GM18858 (cell line): ENCODE data around the gene CCDC138.

Experiments used
- ATAC-seq: cut with Tn5 transposase; IDR thresholded peaks from one replicate; pipeline ENCODE4 v1.9.1; 2021; ENCODE audit not compliant: unreplicated experiment

Gene CCDC138

GRCh38 chr2:108918156-108918874, 131.7 kb downstream of the CCDC138 start:
- no peak for ATAC-seq

- no peak for ATAC-seq
These were observed 132.4 kb downstream of the CCDC138 start for GRCh38 chr2:108918941-108919341.

GRCh38 chr2:108919571-108920373, 133.2 kb downstream of the CCDC138 start:
- no peak for ATAC-seq

GRCh38 chr2:108920686-108921085, 134.1 kb downstream of the CCDC138 start:
- ATAC-seq = no peak

- no peak for ATAC-seq
These were observed 134.8 kb downstream of the CCDC138 start for GRCh38 chr2:108921096-108922030.

GRCh38 chr2:108922141-108922915, 135.8 kb downstream of the CCDC138 start:
- no peak for ATAC-seq

- no peak for ATAC-seq
These were observed 136.6 kb downstream of the CCDC138 start for GRCh38 chr2:108923019-108923700.

GRCh38 chr2:108923736-108924579, 137.4 kb downstream of the CCDC138 start:
- ATAC-seq = no peak

GRCh38 chr2:108924580-108925251, 138.1 kb downstream of the CCDC138 start:
- ATAC-seq = no peak

GRCh38 chr2:108925286-108925685, 138.7 kb downstream of the CCDC138 start:
- ATAC-seq = no peak

- no peak for ATAC-seq
These were observed 139.2 kb downstream of the CCDC138 start for GRCh38 chr2:108925735-108926134.
